ENCODE measurements around the gene ERC1.
"Not testable (repeated sequence)": the region's sequence is repeated elsewhere in the genome, so short reads cannot be mapped to it uniquely, and the experiment has no call there.

ERC1 gene

DNA sequence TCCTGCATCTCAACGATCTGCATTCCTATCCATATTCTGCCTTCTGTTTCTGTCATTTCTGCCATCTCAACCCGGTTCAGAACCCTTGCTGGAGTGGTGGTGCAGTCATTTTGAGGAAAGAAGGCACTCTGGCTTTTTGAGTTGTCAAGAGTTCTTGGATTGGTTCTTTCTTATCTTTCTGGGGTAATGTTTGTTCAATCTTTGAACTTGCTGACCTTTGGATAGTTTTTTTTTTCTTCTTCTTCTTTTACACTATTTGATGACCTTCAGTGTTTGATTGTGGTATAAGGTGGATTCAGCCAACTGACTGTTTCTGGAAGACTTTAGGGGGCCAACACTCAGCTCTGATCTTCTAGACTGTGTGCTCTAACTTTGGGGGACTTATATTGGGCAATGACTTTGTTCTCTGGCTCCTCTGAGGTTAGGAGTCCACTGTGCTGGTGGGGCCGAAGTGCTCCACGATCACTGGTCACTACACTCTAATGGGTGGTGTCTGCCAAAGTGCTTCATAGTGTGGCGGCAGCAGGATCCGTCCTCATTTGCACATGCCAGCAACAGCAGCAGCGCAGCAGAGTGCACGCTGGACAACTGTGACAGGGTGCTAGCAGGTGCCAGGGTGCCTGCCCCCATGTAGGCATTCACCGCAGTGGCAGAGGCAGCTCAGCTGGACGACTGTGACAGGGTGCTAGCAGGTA is 347.6 kb downstream of the ERC1 start:
- no peak for DNase-seq

DNA sequence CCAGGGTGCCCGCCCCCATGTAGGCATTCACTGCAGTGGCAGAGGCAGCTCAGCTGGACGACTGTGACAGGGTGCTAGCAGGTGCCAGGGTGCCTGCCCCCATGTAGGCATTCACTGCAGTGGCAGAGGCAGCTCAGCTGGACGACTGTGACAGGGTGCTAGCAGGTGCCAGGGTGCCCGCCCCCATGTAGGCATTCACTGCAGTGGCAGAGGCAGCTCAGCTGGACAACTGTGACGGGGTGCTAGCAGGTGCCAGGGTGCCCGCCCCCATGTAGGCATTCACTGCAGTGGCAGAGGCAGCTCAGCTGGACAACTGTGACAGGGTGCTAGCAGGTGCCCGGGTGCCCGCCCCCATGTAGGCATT is 348.1 kb downstream of the ERC1 start:
- DNase-seq, result not testable (repeated sequence)

DNA sequence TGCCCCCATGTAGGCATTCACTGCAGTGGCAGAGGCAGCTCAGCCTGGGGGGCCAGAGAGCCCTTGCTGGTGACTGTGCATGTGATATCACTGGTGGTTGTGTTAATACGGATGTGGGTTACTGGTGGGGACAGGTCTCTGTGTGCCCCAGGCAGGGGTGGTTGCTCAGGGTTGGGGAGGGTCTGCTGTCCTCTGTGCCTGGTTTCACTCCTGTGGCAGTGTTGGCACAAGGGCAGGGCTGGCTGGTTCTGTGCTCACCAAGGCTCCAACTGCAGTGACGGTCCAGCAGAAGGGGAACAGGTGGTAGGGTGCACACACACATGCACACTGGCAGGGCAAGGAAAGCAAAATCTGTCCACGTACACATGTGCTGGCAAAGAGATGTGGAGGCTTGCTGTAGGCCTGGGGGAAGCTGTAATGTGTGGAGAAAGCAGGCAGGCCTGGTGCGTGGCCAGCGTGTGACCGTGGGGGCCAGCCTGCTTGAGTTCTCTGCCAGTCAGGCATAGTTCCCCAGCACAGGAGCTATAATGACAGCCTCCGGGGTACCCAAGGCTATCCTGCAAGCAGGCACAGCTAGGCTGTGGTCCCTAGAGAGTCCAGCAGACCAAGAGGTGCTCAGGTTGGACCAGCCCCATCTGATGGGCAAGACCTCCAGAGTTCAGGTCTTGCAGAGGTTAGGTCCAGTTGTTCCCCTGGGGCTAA is 348.7 kb downstream of the ERC1 start:
- DNase-seq, result no peak

DNA sequence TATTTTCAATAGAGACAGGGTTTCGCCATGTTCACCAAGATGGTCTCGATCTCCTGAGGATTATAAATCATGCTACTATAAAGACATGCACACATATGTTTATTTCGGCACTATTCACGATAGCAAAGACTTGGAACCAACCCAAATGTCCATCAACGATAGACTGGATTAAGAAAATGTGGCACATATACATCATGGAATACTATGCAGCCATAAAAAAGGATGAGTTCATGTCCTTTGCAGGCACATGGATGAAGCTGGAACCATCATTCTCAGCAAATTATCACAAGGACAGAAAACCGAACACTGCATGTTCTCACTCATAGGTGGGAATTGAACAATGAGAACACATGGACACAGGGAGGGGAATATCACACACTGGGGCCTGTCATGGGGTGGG is 350.2 kb downstream of the ERC1 start:
- DNase-seq, result not testable (repeated sequence)

DNA sequence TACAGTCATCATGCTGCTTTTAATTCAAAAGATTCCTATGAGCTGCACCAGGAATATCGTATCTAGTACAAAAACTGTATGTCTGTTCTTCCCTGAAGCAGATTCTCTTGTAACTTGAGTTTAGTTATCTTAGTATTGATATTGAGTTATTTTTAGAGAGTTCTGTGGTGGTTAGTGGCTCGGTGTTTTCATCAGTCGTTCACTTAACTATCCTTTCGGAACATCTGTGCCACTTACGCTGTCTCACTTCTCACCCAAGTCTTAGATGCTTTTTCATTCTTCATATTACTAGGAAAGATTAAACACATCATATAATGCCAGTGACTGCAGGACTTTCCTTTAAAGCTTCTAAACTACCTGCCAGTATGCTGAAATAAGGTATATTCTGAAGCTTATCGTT is 352.4 kb downstream of the ERC1 start:
- no peak for DNase-seq

DNA sequence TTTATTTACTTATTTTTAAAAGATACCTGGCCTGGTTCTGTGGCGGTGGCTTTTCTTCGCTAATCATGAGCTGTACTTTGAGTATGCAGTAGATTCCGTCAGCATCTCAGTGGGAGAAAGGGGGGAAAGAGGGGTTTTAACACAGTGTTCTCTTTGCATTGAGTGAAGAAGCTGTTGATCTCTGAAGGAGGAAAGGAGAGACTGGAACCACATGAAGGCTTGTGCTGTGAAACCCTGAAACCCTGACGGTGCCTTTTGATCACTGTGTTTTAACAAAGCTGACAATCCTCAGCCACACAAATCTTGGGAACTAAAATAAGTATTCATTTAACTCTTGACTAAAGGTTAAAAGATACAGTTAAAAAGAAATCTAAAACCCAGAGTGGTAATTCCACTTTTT is 353.2 kb downstream of the ERC1 start:
- no peak for DNase-seq

DNA sequence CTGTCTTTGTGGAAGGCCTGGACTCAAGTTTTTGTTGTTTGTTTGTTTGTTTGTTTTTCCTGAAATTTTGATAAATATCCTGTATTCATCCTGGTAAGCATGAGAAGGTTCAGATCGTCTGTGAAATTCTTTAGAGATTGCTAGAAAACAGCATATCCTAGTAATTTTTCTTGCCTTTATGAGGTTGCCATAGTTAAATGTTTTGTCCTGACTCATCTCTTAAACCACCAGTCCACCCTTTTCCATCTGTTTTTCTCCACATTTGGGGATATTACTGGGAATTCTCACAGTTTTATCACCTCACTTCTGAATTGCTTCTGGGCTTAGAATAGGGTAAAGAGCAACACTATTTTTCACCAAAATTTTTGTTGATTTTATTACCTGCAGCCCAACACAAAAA is 355.1 kb downstream of the ERC1 start:
- DNase-seq, result no peak

DNA sequence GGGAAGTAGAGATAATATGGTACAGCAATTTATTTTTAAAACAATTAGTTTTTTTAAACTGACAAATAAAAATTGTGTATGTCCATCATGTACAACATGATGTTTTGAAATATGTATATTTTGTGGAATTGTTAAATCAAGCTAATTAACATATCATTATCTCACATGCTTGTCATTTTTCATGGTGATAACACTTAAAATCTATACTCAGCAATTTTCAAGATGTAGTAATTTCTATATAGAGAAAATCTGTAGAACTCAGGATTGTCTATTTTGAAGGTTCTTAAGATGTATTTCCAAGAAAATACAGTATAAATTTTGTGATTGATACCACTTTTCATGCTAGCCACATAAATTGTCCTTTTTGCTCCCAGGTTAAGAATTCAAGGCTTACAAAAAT is 356.3 kb downstream of the ERC1 start:
- DNase-seq, result no peak

DNA sequence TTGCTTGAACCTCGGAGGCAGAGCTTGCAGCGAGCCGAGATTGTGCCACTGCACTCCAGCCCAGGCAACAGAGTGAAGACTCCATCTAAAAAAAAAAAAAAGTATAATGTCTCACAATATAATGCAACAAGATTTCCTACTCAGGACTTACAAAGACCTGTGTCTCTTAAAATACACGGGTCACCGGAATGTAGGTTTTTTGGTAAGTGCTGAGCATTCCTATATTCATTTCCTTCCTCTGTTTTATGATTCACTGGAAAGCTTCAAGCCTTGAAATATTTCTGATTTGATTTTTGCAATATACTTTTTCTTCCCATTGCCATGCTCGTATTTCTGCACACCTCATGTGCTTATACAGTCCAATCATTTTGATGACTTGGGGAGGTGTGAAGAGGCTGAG is 357.6 kb downstream of the ERC1 start:
- DNase-seq, result no peak

DNA sequence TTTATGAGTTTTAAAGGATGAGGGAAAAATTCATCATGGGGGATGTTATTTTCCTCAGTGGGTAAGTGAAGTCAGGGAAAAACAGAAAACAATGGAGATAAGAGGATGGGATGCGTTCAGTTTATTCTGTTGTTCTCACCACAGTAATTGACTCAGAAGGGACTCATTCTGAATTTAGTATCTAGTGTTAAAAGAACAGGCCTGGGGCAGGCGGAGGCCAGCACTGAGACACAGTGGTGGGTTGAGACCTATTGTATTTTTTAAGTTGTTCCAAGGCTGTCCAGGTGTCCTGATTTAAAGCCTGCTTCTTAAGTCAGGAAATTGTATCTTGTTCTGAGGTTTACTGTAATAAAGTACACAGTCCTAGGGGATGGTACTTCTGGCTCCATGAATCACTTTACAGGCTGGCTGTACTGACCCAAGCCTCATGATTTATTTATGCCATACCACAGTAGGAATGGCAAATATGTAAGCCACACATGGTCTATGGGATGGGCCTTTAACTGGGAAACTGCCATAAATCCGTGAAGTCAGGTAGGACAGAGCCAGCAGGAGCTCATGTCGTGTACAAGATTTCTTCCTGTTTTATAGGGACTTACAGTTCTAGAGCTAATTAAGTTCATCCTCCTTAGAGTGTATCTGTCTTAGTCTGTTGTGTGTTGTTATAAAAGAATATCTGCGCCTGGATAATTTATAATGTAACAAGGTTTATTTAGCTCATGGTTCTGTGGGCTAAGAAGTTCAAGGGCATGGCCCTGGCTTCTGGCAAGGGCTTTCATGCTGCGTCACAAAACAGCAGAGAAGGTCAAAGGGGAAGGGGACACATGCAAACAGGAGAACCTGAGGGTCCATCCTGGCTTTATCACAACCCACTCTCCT is 359.3 kb downstream of the ERC1 start:
- no peak for DNase-seq

DNA sequence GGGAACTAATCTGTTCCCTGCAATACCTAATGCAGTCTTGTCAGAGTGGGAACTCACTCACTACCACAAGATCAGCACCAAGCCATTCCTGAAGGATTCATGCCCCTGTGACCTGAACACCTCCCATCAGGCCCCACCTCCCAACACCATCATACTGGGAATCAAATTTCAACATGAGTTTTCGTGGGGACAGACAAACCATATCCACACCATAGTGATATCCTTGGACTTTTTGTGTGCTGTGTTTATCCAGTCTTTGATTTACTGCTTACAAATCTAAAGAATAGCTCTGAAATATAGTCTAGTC is 359.9 kb downstream of the ERC1 start:
- no peak for DNase-seq

DNA sequence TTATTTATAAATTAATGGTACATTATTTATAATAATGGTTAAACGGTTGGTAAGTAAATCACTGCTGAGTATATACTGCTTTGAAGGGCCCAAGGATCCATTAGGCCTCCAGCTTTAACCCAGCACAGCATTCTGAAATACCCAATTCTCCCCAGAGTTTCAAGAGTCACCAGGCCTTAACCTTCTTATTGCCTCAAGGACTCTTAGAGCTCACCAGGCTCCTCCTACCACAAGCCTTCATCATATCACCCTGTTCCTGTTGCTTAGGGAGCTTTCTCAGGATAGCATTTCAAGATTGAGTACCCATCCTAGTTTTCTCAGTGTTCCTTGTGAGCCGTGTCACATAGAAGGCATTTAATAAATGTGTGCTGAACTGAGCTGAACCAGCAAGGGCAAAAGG is 360.9 kb downstream of the ERC1 start:
- no peak for DNase-seq

DNA sequence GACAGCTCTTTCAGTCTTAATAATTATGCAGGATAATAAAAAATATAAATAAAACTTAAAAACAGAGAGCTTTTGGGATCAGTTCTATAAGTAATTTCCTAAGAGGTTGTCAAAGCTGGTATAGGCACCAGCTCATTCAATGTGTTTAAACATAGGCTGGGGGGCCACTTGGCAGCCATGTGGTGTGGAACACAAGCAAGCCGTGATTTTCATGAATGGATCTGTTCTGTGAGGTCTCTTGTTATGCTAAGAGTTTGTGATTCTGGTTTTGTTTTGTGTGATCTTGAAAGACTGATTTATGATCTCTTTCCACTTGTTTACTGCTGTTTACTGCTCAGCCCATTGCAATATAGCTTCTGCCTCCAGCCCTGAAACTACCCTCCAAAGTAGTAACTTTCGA is 362.4 kb downstream of the ERC1 start:
- DNase-seq, result no peak

DNA sequence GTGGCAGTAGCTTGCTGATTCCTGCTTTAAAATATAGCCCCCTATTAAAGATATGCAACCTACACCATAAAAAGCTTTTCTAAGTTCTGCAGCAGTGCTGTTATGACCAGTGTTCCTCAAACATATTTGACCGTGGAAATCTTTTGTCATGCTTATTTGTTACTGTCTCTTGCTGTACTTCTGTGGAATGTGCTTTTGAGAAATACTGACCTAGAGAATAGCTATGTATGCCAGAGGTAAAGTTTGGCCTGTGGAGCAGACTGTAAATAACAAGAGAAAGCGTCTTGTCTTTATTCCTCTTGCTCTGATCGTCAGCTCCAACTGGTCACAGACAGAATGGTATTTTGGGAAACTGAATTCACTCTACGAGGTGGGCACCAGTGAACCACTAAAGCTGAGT is 364.4 kb downstream of the ERC1 start:
- no peak for DNase-seq

DNA sequence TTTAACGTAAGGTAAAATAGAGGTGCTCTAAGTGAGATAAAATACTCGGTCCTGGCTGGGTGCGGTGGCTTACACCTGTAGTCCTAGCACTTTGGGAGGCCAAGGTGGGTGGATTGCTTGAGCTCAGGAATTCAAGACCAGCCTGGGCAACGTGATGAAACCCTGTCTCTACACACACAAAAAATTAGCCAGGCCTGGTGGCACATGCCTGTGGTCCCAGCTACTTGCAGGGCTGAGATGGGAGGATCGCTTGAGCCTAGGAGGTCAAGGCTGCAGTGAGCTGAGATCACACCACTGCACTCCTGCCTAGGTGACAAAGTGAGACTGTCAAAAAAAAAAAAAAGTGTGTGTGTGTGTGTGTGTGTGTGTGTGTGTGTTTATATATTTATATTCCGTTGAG is 364.8 kb downstream of the ERC1 start:
- not testable (repeated sequence) for DNase-seq

DNA sequence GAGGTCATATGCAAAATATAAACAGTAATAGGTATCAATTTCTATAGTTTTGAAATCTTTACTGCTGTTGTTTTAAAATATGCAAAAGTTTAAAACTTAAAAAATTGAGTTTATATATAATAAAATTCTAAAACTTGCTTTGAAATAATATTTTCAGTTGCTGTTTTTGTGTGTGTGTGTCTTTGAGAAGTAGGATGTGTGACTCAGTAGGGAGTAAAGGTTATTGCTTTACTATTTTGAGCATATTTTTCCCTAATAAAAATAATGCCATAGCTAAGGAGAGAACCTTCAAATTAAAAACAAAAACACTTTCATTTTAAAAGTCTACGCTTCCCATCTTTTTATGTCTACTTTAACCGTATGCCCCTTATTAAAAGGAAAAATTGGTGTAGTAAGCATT is 365.3 kb downstream of the ERC1 start:
- no peak for DNase-seq

DNA sequence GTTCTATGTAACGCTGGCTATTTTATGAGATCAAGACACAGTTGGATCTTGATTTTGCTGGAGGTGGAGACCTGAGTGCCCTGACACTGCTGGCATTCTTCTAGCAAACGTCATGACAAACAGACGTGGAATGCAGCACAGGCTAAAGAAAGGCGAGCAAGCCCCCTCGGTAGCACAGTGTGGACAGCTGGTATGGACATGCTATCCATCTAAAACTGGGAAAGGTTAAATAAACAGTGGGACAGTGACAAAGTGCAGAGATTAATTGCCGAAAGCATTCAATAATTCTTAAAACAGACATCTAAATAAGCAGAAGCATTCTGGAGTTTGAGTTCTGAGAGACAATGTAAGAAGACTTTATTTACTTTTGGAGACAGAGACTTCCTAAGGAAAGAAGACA is 366.1 kb downstream of the ERC1 start:
- DNase-seq, result no peak

DNA sequence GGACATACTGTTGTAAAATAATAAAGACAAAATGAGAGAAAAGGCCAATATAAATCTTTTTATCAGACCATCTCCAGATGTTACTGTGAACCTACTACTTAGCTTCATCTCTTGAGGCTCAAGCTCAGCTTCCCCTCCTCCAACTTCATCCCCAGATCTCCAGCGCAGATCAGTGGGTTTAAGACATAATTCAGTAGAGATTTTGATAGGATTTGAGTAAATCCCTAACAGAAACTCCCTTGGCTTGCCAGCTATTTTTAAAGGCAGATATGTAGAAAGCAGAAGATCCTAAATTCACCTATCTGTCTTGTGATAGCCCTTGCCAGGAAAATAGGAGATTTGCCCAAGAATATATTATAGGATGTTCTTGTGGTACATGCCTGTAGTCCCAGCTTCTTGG is 366.7 kb downstream of the ERC1 start:
- no peak for DNase-seq

DNA sequence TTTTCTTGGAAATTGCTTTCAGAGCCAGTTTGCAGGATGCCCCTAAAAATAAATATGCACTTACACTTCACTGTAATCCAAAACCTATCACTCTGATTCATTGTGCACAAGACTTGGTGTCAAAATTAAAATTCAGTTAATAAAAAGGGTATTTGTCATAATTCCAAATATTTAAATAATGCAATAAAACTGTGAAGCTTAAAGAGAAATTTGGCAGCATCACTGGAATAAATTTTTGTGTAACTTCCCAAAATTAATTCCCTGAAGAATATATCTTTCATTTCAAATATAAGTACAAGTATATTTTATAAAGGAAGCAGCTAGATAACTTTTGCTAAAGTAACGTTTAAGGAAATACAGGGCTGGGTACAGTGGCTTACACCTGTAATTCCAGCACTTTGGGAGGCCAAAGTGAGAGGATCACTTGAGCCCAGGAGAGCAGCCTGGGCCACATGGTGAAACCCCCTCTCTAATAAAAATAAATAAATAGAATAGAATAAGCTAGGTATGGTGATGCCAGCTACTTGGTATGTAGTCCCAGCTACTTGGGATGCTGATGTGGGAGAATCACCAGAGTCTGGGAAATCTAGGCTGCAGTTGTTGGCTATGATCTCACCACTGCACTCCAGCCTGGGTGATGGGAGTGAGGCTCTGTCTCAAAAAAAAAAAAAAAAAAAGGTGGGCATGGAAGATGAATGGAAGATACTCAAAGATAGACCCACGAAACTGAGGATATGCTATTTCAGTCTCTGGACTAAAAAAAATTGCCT is 369.6 kb downstream of the ERC1 start:
- DNase-seq, result no peak

DNA sequence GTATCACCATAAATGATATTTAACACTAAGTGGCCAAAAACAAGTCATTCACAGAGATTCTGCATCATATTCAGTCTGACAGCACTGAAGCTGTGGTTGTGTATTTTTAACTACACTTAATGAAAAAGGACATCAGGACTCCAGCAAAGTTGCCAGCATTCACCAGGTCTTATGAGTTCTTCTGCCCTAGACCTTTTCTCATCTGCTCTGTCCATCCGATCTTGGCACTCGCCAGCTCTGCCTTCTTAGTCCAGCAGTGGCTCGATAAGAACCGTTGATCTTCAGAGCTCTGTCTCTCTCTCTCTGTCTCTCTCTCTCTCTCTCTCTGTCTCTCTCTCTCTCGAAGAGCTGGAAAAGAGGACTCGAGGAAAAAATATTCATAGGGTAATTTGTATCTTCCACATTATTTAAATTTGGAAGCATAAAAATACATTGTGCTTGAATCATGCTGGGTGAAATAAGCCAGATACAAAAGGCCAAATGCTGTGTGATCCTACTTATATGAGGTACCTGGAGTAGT is 371.2 kb downstream of the ERC1 start:
- no peak for DNase-seq

DNA sequence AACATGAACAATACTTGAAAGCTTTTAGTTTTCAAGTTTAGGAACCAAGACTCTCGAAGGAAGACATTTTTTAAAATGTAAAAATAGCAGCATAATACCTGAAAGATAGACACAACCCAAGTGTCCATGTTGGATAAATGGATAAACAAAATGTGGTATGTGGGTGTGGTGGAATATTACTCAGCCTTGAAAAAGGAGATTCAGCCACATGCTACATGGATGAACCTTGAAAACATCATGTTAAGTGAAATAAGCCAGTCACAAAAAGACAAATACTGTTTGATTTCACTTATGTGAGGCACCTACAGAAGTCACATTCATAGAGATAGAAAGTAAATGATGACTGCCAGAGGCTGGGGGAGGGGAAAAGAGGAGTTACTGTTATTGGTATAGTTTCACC is 374.7 kb downstream of the ERC1 start:
- DNase-seq, result no peak

DNA sequence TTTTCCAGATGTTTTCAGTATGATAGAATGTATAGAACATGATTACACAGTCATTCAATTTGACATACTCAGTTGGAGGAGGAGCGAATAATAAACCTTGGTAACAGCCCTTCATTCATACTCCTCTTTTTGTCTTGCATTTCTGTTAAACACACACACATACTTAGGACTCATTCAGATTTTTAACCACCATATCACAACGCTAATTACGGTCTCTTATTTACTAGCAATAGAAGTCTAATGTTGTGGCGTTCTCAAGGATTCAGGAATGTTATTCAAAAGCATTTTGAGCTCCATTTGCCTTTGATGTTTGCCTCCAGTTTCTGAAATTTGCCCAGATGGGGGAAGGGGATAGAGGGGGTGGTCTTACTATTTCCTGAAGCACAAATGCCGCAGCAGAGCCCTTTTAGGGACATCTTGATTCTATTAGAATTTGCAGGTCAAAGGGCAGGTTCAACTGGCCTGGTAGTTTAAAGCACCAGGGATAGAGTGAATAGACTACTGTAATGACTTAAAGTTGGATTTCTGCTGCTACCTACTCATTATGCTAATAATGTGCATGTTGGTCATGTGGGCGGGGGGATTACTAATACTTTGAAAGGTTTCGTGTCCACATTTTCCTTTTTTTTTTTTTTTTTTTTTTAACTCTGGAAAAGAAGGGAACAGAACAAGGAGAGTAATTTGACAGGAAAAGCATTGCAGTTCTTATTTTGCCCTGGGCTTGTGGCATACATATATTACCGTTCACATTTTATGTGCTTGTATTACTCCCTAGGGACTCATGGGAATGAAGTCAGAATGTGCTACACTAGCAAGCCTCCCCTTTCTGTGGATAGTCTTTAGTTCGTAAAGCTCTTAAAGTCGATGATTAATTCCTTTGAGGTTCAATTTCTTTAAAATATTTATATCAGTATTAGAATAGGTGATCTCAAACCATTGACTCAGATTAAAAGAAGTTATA is 376.6 kb downstream of the ERC1 start:
- DNase-seq, result no peak

All from activated T-cell treated with anti-CD3 and anti-CD28 coated beads for 4 hours (primary cell).